Activated naive CD4-positive, alpha-beta T cell treated with anti-CD3 and anti-CD28 coated beads for 36 hours (primary cell): ENCODE measurements around the gene TSPAN9. TPM values are rescaled to one million over a fixed set of nuclear protein-coding genes. Genes with fewer than 3 reads are reported as not detected.

Experiments
- CTCF ChIA-PET: fragments of 350-600 bp; sonication (Branson Sonifier 250); formaldehyde crosslinking; loops from one replicate; lab custom pipeline; 2021; ENCODE audit warnings: antibody characterized with exemption; lab: Charles Lee
- DNase-seq: peaks from one replicate; pipeline ENCODE4 v3.0.0-alpha.2; 2020
- H3K27ac Mint-ChIP-seq: one replicate; pipeline ENCODE4 v1.8.0; 2021; ENCODE audit warnings: mild to moderate bottlenecking, mixed read lengths
- H3K27me3 Mint-ChIP-seq: one replicate; pipeline ENCODE4 v1.8.0; 2021; ENCODE audit warnings: low read depth, mixed read lengths
- H3K36me3 Mint-ChIP-seq: one replicate; pipeline ENCODE4 v1.8.0; 2021; ENCODE audit warnings: low read depth, mixed read lengths
- H3K4me1 Mint-ChIP-seq: one replicate; pipeline ENCODE4 v1.8.0; 2021; ENCODE audit warnings: low read depth, mixed read lengths
- H3K4me3 Mint-ChIP-seq: one replicate; pipeline ENCODE4 v1.8.0; 2021; ENCODE audit warnings: mild to moderate bottlenecking, moderate library complexity, mixed read lengths
- H3K9me3 Mint-ChIP-seq: one replicate; pipeline ENCODE4 v1.8.0; 2021; ENCODE audit warnings: mixed read lengths
- intact Hi-C: fragments of 100-400 bp; cut with micrococcal nuclease; formaldehyde crosslinking; loops from one replicate; pipeline ENCODE4 v1.15.1; 2023
- total RNA-seq, 2 experiments: library from RNA; stranded (reverse); gene quantifications; one replicate each; pipeline ENCODE4 v1.2.3, GENCODE V29; 2021

TSPAN9 gene
- total RNA-seq, 2 experiments from 2014 or later: 0.72 to 0.91 TPM

DNA sequence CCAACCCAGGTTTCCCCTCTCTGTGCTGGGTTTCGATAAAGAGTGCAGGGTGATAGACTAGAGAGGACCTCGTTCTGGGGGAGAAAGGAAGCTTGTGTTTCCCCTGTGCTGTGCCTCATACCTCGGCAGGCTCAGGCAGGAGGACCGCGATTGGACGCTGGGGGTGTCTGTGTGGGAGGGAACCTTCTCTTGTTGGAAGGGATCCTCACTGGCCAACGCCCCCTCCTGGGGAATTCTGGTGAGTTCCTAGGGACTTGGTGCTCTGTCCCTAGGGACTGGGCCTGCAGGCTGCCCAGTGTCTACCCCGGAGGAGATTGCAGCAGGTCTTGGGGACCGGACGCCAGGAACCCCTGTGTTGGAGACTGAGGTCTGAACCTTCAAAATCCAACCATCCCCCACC lies 256.4 kb downstream of the TSPAN9 start:
- intact Hi-C loops: no loop called here
- H3K27me3 Mint-ChIP-seq: peaks cover 4% of the 10 kb centered on the region
- no peaks in the 10 kb centered on the region for H3K36me3 Mint-ChIP-seq
- no peak overlapping the region for H3K27ac Mint-ChIP-seq
- no peak for DNase-seq
- H3K9me3 Mint-ChIP-seq: no peaks in the 10 kb centered on the region
- no peaks in the 10 kb centered on the region for H3K4me1 Mint-ChIP-seq
- H3K4me3 Mint-ChIP-seq: no peak overlapping the region
- CTCF ChIA-PET: interaction anchor here (2.2 kb wide), 1 partner anchor 34 kb away, joined by 8 read pairs; no protein-coding TSS in a partner anchor

DNA sequence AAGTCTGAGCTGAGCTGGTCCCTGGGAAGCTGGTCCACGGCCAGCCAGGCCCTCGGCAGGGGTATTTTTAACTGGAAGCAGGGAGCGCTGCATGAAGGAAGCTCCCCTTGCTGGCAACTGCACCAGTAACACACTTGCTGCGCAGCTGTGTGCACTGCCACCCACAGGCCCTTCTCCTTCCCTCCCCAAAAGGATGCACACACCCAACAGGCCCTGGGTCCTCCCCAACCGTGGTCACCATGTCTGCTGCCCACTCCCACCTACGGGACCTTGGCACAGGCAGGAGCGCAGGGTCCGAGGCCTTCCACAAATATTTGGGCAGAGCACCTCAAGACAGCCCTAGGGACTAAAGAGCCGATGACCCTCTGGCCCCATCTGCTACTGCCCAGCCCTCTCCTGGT lies 256.8 kb downstream of the TSPAN9 start:
- no peaks in the 10 kb centered on the region for H3K9me3 Mint-ChIP-seq
- DNase-seq: no peak
- H3K4me3 Mint-ChIP-seq: no peak overlapping the region
- H3K27ac Mint-ChIP-seq: no peak overlapping the region
- no peaks in the 10 kb centered on the region for H3K4me1 Mint-ChIP-seq
- H3K36me3 Mint-ChIP-seq: no peaks in the 10 kb centered on the region
- peaks cover 4% of the 10 kb centered on the region for H3K27me3 Mint-ChIP-seq
- CTCF ChIA-PET: interaction anchor here (2.2 kb wide), 1 partner anchor 34 kb away, joined by 8 read pairs; no protein-coding TSS in a partner anchor
- intact Hi-C loops: no loop called here

DNA sequence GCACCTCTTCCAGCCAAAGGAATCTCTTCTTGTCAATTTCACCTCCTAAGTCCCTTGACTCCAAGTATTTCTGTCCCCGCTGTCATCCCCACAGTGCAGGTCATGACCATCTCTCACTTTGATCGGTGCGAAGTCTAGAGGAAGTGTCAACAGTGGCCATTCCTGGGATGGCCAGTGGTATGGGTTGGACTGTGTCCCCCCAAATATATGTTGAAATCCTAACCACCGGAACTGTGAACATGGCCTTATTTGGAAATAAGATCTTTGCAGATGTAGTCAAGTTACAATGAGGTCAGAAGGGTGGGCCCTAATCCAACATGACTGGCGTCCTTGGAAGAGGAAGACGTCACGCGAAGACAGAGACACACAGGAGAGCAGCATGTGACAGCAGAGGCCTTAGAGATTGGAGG lies 257.9 kb downstream of the TSPAN9 start:
- Mint-ChIP-seq H3K27me3 (peaks cover 4% of the 10 kb centered on the region), H3K4me3 (no peak overlapping the region), H3K36me3 (no peaks in the 10 kb centered on the region), H3K4me1 (no peaks in the 10 kb centered on the region), H3K27ac (no peak overlapping the region), H3K9me3 (no peaks in the 10 kb centered on the region)
- CTCF ChIA-PET: no interaction called here
- DNase-seq: no peak
- intact Hi-C loops: no loop called here

Other genes with a start within 250 kb of the TSPAN9 start
- gene NRIP2, start 242.3 kb upstream of the TSPAN9 start, total RNA-seq: not detected
- not detected for gene TEX52, start 220.3 kb upstream of the TSPAN9 start, total RNA-seq
- 10 to 100 TPM; 74.6 to 80.5 TPM for gene FOXM1, start 200.2 kb upstream of the TSPAN9 start, total RNA-seq
- gene RHNO1, start 200.2 kb upstream of the TSPAN9 start, total RNA-seq: 10 to 100 TPM; 64.6 to 68.1 TPM
- 1 to 10 TPM; 4.1 to 4.4 TPM for gene TULP3, start 186.5 kb upstream of the TSPAN9 start, total RNA-seq
- 1 to 10 TPM; 3.7 to 4.5 TPM for gene TEAD4, start 118.0 kb upstream of the TSPAN9 start, total RNA-seq